Measurements from ENCODE around the gene PPP6R3.

The PPP6R3 gene

DNA sequence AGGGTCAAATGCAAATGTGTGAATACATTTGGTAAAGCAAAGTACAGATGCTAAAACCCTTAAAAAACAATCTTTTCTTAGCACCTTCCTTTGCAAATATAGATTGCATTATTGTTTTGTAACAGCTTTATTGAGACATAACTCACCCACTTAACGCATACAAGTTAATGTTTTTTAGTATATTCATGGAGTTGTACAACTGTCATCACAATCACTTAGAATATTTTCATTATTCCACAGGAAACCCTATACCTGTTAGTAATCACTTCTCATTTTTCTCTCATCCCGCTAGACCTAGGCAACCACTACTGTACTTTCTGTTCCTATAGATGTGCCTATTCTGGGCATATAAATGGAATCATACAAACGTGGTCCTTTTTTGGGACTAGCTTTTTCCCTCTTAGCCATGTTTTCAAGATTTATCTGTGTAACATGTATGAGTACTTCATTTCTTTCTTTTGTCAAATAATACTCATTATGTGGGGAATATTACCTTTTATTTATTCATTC, 34.7 kb downstream of the PPP6R3 start:
- DNase-seq (ENCODE audit: low read depth in 2 of 2) = no peak

DNA sequence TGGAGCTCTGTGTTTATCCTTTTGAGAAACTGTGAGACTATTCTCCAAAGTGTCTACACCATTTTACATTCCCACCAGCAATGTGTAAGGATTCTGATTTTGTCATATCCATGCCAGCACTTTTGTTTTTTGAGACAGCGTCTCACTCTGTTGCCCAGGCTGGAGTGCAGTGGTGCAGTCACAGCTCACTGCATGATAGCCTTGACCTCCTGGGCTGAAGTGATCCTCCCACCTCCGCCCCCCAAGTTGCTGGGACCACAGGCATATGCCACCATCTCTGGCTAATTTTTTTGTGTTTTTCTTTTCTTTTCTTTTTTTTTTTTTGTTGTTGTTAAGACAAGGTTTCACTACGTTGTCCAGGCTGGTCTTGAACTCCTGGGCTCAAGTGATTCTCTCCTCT, 35.3 kb downstream of the PPP6R3 start:
- no peak for DNase-seq (ENCODE audit: low read depth in 2 of 2)

DNA sequence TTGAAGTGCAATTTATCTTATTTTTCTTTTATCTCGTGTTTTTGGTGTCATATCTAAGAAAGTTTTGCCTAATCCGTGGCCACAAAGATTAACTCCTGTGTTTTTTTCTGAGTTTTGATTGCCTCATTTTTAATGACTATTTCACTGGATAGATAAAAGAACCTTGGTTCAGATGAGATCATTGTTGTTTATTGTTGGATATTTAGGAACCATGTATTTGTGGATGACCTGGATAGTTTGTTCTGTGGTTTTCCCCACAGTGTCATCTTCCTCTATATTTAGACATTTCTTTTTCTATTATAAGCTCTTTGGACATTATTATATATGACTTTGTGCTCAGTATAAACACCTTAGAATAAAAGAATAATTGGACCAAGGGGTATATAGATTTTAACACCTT, 37.2 kb downstream of the PPP6R3 start:
- no peak for DNase-seq (ENCODE audit: low read depth in 2 of 2)

DNA sequence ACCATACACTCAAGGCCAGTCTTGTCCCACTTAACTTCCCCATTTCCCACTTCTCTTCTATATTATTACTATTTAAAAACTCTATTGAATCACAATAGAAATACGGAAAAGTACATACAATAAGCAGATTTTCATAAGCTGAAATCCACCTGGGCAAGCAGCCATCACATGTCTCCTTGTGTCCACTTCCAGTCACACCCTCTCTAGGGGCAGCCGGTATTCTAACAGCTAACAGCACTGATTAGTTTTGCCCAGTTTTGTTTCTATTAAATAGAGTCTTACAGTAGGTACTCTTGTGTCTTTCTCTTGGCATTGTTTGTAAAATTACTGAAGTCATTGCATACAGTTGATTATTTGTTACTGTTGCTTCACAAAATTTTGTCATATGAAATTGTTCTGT, 37.8 kb downstream of the PPP6R3 start:
- no peak for DNase-seq (ENCODE audit: low read depth in 2 of 2)

DNA sequence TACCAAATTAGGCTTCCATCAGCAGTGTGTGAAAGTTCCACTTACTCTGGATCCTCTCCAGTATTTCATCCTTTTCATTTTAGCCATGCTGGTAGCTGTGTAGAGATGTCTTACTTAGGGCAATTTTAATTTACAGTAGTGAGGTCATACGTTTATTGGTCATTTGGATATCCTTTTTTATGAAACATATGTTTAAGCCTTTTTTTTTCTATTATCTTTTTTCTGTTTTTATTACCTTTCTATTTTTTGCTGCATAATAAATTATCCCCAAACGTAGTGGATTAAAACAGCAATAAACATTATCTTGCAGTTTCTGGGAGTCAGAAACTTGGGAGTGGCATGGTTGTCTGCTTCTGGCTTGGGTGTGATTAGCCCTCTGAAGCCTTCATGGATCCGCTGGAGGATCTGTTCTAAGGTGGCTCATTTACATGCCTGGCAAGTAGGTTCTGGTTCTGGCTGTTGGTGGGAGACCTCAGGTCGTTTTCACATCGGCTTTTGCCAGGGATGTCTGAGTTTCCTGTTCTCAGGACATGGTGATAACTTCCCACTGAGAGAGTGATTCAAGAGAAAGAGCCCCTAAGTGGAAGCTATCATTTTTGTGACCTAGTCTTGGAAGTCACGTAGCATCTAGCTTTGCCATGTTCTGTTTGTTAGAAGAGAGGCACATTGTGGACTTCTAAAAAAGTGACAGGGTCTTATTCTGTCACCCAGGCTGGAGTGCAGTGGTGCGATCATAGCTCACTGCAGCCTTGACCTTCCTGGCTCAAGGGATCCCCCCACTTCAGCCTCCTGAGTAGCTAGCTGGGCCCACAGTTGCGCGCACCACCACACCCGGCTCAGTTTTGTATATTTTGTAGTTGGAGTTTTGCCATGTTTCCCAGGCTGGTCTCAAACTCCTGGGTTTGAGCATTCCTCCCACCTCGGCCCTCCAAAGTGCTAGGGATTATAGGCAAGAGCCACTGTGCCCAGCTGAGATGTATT, 38.6 kb downstream of the PPP6R3 start:
- no peak for DNase-seq (ENCODE audit: low read depth in 2 of 2)

DNA sequence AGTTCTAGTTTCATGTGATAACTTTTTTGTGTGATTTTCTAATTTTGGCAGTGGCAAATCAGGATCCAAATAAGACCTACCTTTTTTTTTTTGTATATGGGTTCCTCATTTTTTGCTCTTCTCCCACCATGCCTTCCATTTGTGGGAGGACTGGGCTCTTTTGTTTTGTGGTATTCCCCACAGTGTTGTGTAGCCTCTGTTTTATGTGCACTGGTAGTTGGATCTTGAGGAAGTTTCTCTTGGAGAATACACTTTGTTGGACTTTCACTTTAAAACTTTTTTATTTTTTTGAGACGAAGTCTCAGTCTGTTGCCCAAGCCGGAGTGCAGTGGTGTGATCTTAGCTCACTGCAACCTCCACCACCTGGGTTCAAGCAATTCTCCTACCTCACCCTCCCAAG, 39.7 kb downstream of the PPP6R3 start:
- no peak for DNase-seq (ENCODE audit: low read depth in 2 of 2)

DNA sequence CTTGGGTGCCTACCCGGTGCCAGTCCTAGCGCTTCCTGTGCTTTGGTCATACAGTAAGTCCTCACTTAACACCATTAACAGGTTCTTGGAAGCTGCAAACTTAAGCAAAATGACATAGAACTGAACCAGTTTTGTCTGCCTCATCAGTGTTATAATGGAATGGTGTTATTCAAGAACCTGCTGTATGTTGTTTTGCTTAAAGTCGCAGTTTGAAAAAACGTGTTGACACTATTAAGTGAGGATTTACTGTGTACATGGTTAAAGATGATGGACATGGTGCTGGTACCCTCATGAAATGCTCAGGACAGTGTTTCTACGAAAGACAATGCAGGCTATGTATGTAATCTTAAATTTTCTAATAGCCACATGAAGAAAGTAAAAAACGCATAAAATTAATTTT, 41.3 kb downstream of the PPP6R3 start:
- no peak for DNase-seq (ENCODE audit: low read depth in 2 of 2)

DNA sequence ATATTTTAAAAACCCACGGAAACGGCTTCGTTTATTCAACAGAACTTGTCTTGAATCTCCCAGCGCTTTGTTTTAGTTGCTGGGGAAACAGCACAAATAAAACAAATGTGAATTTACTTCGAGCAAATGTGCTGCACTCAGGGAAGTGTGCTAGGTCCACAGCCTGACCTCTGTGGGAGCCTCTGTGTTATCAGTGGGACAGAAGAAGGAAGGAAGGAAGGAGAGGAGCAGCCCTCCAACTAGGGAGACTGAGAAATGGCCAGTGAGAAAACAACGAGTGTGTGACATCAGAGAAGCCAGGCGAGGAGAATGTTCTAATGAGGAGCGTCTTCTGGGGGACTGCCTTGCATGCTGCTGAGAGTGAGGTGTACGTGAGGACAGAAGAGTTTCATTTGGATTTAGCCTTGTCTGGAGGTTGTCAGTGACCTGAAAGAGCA, 42.7 kb downstream of the PPP6R3 start:
- no peak for DNase-seq (ENCODE audit: low read depth in 2 of 2)

DNA sequence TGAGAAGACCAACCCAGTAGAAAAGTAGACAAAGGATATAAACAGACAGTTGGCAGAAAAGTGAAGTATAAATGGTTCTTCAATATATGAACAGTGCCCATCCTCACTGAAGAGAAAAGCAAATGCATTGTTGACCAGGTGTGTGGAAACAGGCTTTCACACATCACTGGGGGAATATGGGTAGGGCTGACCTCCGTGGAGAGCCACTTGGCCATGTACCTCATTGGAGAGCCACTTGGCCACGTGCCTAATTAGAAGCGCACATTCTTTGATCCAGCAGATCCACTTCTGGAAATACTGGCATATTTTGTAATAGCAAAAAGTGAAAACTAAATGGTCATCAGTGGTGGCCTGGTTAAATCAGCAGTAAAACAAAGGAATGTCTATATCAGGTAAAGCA, 43.2 kb downstream of the PPP6R3 start:
- no peak for DNase-seq (ENCODE audit: low read depth in 2 of 2)

DNA sequence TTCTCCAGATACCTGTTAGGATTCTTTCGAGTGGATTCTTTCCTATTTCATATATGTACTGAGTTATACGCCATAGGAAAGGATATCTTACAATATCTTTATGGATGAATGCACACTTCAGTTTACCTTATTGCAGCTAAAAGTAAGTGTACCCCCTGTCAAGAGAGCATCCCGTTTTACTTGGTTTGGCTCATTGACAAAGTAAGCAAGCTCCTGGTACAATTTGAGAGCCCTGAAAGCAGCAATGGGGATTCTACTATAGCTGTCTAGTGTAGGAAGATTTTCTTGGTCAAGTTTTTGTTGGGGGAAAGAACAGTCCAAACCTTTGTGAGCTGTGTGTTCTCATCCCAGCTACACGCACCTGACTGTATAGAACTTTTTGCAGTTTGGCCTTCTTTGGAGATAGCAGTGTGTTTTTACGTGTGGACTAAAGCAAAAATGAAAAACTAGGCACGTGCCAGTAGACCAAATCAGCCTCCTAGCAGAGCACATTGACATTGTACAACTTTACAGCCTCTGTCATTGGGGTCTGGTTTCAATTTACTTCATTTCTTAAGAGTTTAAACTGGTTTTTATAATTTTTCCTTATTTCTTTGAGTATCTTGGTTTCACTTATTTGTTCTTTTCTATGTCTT, 44.0 kb downstream of the PPP6R3 start:
- DNase-seq (ENCODE audit: low read depth in 2 of 2) = no peak

DNA sequence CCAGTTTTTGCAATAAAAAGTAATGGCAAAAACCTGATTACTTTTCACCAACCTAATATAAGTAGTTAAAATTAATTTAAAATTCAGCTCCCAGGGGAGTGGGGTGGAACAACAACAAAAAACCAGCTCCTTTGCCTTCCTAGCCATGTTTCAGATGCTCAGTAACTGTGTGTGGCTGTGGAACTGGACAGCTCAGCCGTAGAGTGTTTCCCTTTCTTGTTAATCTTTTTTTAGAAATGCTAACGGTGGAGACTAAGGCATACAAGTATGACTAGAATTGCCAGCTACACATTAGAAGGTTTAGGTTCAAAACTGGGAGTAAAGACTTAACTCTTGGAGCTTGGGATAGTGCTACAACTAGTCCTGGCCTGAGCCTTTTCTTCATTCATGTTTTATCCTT, 45.0 kb downstream of the PPP6R3 start:
- DNase-seq (ENCODE audit: low read depth in 2 of 2) = no peak

DNA sequence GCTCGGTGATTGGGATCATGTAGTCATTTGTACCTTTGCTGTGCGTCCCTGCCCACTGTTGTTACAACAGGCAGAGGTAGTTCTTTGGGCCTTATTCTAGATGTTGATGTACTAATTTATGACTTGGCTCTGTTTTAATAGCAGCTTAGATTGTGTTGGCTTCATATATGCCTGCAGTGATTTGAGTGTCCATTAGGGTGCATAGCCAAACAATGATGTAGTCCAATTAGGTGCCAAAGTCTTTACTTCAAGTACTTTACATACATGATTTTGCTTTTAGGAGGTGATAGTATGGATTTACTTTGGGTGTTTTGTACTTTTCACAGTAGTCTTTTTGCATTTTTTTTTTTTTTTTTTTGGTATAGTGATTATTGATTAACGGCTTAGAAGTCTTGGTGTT, 46.4 kb downstream of the PPP6R3 start:
- no peak for DNase-seq (ENCODE audit: low read depth in 2 of 2)

DNA sequence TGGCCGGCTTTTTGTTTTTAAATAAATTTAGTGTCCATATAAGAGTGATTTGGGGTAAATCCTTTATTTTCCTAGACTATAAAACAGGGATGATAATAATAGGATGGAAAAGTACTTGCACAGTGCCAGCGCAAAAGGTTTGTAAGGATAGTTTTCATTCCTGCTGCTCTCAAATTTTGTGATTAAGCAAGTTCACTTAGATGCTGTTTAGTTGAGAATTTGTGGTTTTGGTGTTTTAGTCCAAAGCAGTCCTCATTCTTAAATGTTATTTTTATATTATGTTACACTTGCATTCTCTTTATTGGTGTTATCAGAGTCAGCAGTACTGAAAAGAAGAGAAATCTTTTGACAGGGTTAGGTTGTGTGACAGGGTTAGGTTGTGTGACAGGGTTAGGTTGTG, 47.9 kb downstream of the PPP6R3 start:
- DNase-seq (ENCODE audit: low read depth in 2 of 2) = no peak

DNA sequence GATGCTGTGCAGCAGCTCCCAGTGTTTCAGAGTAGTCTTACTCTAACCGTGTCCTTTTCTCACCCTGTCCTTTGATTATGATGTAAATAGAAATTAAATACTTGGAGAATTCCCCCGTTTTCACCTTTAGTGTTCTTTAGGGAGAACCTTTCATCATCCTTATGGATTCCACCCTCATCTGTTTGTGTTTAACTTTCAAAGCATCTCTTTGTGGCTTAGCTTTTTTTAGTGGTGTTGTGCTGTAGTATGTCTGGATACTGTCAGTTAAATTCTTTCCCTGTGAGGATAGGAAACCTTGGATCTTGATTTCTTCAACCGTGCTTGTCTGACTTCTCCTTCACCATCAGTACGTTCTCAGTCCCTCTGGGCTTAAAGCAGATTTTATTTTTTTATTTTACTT, 48.5 kb downstream of the PPP6R3 start:
- no peak for DNase-seq (ENCODE audit: low read depth in 2 of 2)

DNA sequence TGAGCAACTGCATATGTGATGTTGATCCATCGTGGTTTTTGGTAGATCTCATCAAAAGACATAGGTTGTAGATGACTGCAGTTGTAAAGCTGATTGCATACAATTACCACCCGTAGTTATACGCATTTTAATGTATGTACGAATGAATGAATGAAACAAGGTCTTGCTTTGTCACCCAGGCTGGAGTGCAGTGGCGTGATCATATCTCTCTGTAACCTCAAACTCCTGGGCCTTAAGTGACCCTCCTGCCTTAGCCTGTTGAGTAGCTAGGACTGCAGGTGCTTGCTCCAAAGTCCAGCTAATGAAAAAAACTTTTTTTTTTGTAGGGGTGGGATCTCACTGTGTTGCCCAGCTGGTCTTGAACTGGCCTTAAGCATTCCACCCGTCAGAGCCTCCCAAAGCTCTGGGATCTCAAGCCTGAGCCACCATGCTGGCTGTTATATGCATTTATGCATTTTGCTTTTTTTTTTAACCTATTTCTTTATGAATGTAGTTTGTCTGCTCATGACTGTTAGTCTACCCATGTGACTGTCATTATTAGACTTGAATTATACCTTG, 53.5 kb downstream of the PPP6R3 start:
- no peak for DNase-seq (ENCODE audit: low read depth in 2 of 2)

DNA sequence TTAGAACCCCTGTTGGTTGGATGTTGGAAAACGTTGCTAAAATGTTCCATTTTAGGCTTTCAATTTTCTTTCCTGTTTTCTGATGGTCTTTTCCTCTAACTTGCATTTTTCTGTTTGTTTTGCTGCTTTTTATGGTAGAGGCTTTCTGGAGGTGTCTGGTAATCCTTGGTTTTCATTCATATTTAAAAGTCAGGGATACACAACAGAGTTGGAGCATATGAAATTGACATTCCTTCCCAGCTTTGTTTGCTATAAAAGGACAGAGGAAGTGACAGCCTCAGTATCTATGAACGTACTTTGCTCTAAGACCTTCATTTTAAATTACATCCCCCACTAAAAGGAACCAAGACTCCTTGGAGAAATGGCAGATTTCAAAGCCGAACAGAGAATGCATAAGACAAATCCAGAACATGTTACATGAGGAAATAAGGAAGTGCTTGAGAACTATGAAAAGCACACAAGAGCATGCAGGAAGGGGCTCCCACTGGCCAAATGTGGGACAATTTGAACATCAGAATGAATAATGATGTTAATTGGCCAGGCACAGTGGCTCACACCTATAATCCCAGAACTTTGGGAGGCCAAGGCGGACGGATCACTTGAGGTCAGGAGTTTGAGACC, 56.7 kb downstream of the PPP6R3 start:
- no peak for DNase-seq (ENCODE audit: low read depth in 2 of 2)

DNA sequence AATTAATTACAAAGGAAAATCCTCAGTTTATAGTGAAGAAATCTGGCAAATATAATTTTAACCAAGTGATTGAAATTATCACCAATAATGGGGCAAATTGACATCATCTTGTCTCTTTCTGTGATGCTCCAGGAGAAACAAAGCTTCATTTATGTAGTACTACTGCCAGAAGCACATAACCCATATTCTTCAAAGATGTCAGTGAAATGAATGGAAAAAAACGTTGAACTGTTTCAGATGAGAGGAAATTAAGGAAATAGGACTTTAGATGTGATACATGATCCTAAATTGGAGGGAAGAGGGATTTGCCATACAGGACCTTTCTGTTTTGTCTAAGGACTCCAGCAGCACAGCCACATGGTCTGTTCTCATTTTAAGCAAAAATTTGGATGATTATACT, 57.6 kb downstream of the PPP6R3 start:
- DNase-seq (ENCODE audit: low read depth in 2 of 2) = no peak

DNA sequence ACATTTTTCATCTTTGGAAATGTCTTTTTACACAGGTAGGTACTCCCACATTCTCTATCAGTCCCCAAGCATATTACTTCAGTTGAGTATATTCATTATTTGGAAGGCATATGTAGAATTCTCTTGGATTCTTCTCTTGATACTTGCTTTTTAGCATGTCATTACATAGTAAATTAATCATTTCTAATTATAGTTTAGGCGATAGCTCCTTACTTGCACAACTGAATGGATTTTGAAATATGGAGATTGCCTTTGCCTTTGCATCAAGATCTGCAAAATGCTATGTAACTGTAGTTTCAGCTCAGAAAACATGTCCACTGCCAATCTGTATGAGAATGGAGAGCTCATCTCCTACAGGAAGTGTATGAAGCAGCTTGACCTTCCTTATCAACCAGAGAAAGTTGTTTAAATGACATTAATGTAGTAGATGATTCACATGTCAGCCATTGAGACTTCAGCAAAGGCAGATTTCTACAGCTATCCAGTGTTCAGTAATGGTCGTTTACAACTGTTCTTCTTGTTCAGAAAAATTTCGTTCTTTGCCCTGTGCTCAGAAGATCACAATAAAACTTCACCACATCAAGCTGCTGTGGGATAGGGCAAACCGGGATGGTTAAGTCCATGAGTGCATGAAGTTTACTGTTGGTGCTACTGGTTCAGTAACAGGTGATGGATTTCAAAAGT, 61.6 kb downstream of the PPP6R3 start:
- DNase-seq (ENCODE audit: low read depth in 2 of 2) = no peak

DNA sequence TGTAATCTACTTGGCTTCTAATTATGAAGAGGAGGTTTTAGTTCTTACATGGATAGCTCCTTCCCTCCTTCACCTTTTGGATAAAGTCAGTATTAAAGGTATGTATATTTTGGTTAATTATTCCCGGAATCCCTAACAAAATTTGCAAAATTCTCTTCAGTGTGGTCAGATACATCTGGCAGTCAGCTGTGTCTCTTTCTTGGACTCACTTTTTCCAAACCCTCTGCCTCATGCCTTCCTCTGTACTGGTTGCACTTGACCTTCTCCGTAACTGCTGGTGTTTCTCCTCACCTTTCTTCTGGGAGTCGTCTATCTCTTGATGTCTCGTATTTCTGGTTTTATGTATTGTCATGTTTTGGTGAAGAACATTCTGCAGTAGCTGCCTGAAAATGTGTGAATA, 62.5 kb downstream of the PPP6R3 start:
- no peak for DNase-seq (ENCODE audit: low read depth in 2 of 2)

DNA sequence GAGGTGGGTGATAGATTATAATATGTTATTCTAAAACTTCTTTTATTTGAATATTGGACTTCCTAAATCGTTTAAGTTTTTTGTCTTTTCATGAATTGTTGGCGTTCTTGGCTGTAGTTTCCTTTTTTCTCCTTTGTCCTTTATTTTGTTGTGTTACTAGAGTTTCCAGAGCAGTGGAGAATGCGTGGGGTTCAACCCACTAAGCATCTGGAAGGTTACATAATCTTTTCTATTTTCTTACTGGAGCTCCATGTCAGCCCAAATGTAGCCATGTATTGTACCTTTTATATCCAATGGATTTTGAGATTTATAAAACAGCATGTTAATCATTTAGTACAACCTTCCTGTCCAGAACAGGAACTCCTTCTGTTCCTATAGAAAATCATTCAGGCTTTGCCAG, 63.2 kb downstream of the PPP6R3 start:
- DNase-seq (ENCODE audit: low read depth in 2 of 2) = no peak

DNA sequence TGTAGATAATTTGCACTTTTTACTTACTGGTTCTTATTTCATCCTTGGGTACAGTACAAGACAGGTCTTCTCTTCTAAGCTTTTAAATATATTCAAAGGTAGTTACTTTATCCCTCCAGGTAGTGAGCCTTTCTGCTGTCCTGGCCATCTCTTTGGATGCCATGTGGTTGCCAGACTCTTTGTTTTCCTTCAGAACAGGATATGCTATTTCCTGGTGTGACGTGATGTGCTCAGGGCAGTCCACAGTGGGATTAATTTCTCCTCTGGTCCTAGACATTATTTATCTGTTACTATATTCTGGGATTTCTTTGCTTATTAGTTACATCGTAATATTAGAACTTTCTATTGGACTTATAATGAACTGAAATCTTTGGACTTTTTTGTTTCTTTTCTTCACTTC, 63.7 kb downstream of the PPP6R3 start:
- DNase-seq (ENCODE audit: low read depth in 2 of 2) = no peak

DNA sequence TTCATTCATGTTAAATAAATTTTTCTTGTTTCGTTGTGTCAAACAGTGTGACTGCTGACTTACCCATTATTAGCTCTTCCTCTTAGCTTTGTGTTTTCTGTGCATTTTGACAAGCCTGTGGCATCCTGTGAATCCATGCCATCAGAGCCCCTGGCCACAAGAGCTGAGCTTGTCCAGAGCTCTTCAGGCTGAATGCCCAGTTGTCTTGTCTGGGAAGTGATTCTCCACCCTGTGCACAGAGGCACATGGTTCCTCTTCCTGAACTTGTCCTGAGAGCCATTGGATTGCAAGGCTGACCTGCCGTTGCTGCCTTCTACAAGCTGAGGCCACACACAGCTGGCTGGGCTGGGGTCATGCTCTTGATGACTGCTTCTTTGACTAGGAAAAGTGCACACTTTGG, 64.1 kb downstream of the PPP6R3 start:
- DNase-seq (ENCODE audit: low read depth in 2 of 2) = no peak

Measured in activated CD4-positive, alpha-beta T cell treated with anti-CD3 and anti-CD28 coated beads for 24 hours (primary cell).